ENCODE data around the gene NBPF3. TPM values are rescaled to one million over a fixed set of nuclear protein-coding genes. Genes with fewer than 3 reads are reported as not detected.
"Not testable (repeated sequence)": the region's sequence is repeated elsewhere in the genome, so short reads cannot be mapped to it uniquely, and the experiment has no call there.

NBPF3 gene, protein sequence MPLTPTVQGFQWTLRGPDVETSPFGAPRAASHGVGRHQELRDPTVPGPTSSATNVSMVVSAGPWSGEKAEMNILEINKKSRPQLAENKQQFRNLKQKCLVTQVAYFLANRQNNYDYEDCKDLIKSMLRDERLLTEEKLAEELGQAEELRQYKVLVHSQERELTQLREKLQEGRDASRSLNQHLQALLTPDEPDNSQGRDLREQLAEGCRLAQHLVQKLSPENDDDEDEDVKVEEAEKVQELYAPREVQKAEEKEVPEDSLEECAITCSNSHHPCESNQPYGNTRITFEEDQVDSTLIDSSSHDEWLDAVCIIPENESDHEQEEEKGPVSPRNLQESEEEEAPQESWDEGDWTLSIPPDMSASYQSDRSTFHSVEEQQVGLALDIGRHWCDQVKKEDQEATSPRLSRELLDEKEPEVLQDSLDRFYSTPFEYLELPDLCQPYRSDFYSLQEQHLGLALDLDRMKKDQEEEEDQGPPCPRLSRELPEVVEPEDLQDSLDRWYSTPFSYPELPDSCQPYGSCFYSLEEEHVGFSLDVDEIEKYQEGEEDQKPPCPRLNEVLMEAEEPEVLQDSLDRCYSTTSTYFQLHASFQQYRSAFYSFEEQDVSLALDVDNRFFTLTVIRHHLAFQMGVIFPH
- total RNA-seq (2014; rRNA removed) = 11.7 and 16.6 TPM in 2 replicates
- 6.5 TPM for polyA plus RNA-seq (2012)

DNA sequence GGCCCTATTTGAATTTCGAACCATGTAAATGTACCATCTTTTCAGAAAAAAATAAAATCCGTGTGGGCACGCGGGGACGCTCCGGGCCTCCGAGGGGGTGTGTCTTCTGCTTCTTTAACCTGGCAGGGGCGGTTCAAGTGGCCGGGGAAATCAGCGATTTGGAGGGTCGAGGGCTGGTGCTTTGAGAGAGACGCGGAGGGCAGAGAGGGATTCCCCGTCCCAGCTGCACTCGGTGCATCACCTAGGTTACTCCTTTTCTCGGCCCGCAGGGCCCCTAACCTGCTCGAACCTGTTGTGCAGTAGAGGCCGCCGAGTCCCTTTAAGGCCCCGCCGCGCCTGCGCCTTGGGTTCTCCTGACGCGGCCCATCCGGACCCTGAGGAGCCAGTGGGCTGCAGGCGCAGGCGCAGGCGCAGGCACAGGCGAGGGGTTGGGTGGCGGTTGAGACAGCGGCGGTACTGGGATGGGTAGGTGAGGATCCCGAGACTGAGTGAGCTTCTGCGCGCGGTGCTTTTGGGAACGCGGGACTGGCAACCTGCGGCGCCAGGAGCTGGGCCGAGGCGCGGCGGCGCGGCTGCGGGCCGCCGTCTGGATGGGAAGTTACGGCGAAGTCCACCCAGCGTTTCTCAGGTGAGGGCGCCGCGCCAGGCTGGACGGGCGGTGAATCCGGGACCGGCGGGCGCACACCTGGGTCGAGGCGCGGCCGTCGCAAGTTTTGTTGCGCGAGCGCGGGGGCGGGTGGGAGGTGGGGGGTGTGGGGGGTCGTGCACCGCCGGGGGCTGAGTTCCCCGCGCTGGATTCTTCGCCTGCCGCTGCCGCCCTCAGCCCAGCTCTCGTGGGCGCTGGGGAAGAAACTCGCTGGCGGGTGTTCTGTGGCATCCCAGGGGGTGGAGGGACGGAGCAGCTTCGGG, at the start of gene NBPF3:
TSS of gene NBPF3 (plus strand) at position 417 of the 909 bp plus-strand sequence. CDS start 4,950 bp downstream, outside the sequence.
- DNase-seq (ENCODE audit: low read depth) = peak; percentile 64

DNA sequence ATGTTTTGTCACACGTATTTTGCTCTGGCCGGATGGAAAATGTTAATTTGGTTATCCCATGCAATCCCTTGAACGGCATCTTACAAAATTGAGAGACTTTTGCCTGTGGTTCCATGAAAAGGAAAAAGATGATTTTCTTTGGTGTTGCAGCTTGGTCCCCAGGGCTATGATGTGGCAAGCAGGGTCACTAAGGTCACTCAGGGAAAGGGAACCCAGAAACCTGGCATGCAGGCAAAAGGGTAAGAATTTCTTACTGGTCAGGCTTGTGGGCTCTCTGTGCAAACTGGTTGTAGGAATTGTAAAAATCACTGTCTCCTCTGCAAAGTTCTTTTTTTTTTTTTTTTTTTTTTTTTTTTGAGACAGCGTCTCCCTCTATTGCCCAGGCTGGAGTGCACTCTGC, 48.4 kb upstream of the NBPF3 start:
- DNase-seq (ENCODE audit: low read depth) = no peak

DNA sequence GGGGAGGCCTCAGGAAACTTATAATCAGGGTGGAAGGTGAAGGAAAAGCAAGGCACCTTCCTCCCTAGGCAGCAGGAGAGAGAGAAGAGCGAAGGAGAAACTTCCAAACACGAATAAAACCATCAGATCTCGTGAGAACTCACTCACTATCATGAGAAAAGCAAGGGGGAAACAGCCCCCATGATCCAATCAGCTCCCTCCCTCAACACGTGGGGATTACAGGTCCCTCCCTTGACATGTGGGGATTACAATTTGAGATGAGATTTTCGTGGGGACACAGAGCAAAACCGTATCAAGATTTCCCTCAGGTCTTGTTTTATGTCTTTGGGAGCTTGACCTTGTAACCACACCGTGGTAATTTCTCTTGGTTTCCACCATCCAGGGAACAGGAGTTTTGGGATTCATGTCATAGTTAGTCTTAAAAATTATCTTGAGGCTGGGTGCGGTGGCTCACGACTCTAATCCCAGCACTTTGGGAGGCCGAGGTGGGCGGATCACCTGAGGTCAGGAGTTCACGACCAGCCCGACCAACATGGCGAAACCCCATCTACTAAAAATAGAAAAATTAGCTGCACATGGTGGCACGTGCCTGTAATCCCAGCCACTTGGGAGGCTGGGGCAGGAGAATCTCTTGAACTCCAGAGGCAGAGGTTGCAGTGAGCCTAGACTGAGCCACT, 47.2 kb upstream of the NBPF3 start:
- no peak for DNase-seq (ENCODE audit: low read depth)

DNA sequence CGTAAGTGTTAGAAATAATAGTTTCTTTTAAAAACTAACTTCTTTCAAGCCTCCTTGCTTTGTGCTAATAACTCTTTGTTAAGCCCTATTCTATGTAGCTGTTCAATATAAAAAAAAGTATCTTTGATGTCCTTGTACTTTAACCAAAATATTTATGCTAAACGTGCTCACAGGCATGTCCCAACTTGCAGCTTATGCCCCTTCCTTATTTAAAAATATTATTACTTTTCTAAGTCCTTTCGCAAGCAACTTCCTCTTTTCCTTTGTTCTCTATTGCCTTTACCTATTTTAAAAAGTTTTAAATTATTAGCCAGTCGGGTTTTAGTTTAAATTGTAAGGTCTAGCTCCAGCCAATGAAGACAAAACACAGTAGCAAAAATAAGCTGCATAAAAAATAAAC, 43.4 kb upstream of the NBPF3 start:
- no peak for DNase-seq (ENCODE audit: low read depth)

DNA sequence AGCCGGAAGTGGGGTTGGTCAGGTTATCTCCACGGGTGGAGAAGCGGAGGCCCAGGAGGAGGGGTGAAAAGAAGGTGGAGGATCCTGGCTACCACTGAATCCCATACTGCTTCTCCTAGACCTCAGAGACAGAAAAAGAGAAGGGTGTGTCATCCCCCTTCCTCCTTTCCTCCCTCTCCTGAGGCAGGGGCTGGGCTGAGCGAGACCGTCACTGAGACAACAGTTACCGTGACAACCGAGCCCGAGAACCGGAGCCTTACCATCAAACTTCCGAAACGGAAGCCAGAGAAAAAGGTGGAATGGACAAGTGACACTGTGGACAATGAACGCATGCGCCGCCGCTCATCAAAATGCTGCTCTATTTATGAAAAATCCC, 42.1 kb upstream of the NBPF3 start:
- no peak for DNase-seq (ENCODE audit: low read depth)

DNA sequence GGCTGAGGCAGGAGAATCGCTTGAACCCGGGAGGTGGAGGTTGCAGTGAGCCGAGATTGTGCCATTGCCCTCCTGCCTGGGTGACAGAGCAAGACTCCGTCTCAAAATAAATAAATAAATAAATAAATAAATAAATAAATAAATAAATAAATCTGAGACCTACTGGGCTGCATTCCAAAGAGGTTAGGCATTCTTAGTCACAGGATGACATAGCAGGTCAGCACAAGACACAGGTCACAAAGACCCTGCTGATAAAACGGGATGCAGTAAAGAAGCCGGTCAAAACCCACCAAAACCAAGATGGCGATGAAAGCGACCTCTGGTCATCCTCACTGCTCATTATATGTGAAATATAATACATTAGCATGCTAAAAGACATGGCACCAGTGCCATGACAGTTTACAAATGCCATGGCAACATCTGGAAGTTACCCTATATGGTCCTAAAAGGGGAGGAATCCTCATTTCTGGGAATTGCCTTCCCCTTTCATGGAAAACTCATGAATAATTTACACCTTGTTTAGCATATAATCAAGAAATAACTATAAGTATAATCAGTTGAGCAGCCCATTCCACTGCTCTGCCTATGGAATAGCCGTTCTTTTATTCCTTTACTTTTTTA, 38.1 kb upstream of the NBPF3 start:
- not testable (repeated sequence) for DNase-seq (ENCODE audit: low read depth)

DNA sequence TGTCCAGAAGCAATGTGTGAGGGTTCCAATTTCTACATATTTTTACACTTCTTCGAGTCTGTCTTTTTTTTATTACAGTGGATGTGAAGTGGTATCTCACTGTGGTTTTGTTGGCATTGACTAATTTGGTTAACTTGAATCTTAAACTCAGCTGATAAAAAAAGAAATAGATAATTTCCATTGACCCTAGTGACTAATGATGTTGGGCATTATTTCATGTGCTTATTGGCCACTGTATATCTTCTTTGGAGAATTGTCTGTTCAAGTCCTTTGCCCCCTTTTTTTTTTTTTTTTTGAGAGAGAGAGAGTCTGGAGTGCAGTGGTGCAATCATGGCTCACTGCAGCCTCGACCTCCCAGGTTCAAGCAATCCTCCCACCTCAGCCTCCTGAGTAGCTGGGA, 33.3 kb upstream of the NBPF3 start:
- DNase-seq (ENCODE audit: low read depth) = no peak

DNA sequence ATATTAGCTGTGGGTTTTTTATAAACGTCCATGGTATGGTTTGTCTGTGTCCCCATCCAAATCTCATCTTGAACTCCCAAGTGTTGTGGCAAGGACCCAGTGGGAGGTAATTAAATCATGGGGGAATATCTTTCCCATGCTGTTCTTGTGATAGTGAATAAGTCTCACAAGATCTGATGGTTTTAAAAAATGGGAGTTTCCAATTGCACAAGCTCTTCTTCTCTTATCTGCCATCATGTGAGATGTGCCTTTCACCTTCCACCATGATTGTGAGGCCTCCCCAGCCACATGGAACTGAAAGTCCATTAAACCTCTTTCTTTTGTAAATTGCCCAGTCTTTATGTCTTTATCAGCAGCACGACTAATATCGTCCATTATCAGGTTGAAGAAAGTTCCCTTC, 30.0 kb upstream of the NBPF3 start:
- DNase-seq (ENCODE audit: low read depth) = not testable (repeated sequence)

DNA sequence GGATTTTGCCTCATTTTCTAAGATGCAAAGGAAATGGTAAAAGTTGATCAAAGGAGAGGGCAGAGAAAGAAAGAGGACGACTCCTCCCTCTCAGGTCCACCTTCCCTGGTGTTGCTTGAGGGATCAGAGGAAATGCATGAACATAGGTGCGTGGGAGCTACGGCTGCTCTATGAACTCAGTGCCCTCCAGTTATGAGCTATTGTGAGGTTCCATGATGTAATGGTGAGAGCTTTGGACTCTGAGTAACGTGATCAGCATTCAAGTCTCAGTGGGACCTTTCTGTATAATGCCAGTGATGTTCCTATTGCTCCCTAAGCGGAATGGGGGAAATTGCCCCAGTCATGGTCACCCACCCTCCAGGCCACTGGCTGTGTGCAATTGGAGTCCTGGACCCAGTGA, 25.9 kb upstream of the NBPF3 start:
- DNase-seq (ENCODE audit: low read depth) = no peak

DNA sequence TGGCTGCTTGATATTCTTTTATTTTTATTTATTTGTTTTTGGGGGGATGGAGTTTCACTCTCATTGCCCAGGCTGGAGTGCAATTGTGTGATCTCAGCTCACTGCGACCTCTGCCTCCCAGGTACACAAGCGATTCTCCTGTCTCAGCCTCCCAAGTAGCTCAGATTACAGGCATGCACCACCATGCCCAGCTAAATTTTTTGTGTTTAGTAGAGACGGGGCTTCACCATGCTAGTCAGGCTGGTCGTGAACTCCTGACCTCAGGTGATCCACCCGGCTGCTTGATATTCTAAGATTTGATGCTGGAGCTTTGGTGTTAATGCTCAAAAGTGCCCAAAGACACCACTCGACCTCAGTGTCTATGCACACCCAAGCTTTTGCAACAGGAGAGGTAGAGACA, 19.6 kb upstream of the NBPF3 start:
- not testable (repeated sequence) for DNase-seq (ENCODE audit: low read depth)

DNA sequence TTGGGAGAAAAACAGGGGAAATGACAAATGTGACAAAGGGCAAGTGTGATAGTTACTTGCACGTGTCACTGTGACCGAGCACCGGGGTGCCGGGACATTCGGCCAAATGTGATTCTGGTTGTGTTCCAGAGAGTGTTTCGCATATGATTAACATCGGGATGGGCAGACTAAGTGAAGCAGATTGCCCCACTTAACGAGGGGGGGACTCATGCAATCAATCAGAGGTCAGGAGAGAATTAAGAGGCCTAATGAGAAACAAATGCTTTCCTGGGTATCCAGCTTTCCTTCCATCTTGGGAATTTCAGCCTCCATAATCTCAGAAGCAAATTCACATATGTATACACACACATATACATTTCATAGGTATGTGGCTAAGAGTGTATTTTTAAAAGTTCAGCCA, 18.6 kb upstream of the NBPF3 start:
- DNase-seq (ENCODE audit: low read depth) = not testable (repeated sequence)

DNA sequence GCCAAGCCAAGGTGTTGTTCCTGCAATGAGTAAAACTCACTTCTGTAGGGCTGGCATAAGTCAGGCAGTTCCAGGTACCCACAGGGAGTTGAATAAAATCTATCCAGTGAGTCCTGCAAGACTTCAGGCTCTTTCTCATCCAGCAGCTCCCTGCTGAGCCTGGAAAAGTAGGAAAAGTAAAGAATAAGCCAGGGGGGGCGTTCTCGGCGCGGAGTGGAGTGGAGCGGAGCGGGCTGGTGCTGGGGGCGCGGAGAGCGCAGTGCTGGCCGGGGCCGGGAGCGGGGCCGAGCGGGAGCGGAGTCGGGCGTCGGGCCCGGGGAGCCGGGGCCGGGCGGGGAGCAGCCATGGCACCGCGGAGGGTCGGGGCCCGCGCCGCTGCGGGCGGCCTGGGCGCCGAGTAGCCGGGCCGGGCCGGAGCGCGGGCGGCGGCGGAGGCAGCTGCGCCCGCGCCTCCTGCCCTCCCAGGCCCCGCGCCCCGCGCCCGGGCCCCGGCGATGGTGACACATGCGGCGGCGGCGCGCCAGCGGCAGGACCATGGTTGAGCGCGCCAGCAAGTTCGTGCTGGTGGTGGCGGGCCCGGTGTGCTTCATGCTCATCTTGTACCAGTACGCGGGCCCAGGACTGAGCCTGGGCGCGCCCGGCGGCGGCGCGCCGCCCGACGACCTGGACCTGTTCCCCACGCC, 12.0 kb upstream of the NBPF3 start:
- DNase-seq (ENCODE audit: low read depth) = not testable (repeated sequence)

DNA sequence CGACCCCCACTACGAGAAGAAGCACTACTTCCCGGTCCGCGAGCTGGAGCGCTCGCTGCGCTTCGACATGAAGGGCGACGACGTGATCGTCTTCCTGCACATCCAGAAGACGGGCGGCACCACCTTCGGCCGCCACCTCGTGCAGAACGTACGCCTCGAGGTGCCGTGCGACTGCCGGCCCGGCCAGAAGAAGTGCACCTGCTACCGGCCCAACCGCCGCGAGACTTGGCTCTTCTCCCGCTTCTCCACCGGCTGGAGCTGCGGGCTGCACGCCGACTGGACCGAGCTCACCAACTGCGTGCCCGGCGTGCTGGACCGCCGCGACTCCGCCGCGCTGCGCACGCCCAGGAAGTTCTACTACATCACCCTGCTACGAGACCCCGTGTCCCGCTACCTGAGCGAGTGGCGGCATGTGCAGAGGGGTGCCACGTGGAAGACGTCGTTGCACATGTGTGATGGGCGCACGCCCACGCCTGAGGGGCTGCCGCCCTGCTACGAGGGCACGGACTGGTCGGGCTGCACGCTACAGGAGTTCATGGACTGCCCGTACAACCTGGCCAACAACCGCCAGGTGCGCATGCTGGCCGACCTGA, 11.4 kb upstream of the NBPF3 start:
- not testable (repeated sequence) for DNase-seq (ENCODE audit: low read depth)

DNA sequence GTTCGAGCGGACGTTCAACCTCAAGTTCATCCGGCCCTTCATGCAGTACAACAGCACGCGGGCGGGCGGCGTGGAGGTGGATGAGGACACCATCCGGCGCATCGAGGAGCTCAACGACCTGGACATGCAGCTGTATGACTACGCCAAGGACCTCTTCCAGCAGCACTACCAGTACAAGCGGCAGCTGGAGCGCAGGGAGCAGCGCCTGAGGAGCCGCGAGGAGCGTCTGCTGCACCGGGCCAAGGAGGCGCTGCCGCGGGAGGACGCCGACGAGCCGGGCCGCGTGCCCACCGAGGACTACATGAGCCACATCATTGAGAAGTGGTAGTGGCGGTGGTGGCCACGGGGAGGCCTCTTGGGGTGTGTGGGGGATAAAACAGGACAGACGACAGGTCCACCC, 10.7 kb upstream of the NBPF3 start:
- not testable (repeated sequence) for DNase-seq (ENCODE audit: low read depth)

DNA sequence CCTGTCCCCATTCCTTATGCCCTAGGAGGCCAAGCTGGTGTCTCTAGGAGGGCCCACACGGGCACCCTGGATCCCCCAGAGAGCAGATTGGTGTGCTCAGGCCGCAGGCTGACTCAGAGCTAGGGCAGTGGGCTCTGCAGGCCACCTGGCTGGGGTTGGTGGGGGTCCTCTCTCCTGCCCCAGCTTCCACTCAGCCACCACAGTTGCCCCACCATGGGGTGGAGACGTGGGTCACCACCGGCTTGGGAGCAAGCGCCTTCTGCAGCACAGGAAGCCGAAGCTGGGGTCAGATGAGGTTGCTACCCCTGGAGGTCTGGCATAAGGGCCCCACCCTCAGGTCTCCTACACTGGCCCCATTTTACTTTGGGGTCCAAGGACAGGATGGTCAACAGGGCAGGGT, 9.1 kb upstream of the NBPF3 start:
- not testable (repeated sequence) for DNase-seq (ENCODE audit: low read depth)

DNA sequence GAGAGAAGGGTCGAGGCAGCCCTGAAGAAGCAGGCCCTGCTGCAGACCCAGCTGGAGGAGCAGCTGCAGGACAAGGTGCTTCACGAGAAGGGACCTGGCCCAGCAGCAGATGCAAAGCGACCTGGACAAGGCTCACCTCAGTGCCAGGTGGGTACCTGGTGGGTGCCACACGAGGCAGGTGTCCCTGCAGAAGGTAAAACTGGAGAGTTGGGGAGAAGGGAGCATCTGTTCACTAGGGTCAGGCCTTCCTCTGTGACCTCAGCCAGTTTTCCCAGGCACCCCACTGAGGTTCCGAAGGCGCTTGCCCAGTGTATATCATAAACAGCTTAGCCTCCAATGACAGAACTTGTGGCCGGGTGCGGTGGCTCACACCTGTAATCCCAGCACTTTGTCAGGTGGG, 5.5 kb upstream of the NBPF3 start:
- no peak for DNase-seq (ENCODE audit: low read depth)

DNA sequence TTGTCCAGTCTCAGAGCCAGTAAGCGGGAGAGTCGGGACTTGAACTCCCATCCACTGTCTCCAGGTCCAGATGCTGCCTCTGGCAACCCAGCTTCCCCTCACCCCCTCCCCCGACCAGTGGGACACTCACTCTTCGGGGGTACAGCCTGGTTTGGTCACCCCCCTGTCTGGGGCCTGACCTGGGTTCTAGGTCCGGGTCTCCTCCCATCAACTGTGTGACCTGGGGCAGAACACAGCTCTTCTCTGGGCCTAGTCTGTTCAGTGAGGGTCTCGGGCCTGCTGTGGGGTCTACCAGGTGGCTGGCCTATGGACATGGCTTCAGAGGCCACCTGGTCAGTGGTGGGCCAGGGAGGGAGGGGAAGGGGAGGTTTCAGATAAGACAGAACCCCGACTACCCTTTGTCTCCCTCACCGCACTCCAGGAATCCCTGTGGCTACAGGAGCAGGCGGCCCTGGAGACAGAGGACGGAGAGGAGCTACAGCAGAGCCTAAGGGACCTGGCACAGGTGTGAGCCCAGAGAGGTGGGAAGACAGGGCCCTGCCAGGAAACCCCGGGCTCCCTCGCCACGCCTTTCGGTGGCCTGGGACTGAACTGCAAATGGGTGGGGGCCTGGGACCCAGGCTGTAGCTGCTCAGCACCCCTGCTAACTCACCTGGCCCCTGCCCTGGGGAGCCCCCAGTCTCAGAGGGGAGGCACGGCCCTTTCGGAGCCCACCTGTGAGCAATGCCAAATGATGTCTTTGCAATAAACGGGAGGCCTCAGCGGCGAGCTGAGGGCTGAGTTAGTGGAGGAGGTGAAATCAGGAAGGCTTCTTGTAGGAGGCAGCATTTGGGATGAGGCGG, 4.1 kb upstream of the NBPF3 start:
- DNase-seq (ENCODE audit: low read depth) = no peak

DNA sequence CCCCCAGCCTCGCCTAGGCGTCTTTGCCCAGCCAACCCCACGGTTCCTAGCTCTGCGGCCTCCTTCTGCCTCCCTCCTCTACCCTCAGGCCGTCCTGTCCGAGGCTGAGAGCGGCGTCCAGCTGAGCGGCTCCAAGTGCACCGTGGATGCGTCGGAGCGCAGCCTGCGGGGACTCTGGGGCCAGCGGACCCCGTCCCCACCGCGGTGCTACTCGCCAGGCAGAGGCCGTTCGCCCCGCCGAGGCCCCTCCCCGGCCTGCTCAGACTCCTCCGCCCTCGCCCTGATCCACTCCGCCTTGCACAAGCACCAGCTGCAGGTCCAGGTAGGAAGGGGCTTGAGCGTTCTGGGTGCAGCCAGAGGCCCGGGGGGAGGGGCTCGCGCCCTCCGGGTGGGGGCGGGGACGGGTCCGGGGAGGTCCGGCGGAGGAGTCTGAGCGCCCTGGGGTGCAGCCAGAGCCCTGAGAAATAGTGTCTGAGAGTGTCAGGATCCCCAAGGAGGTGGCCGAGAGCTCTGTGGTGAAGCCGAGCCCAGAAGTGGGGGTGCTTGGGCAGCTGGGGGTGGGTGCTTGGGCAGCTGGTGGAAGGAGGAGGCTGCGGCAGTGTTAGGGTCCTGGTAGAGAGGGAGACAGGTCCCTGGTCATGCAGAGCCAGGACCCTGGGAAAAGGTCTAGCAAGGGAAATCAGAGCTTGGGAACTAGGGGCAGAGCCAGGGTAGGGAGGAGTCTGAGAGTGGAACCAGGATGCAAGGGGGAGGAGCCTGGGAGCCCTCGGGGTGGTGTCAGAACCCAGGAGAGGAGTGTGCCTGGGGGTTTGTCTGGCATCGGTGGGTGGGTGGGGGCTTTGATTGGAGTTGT, 3.2 kb upstream of the NBPF3 start:
- no peak for DNase-seq (ENCODE audit: low read depth)
